GM23338 (cell line): ENCODE results near the gene GALNT16.

ENCODE experiments used
- CREB1 ChIP-seq: fragments of 250-450 bp; sonication (Bioruptor Pico); IDR thresholded peaks from 2 replicates; pipeline ENCODE4 v1.5.0; 2020; ENCODE audit warnings: low read depth, mild to moderate bottlenecking, moderate library complexity
- EZH2 ChIP-seq: fragments of 200-600 bp; sonication (generic); IDR thresholded peaks from one replicate; pipeline ENCODE4 v1.8.0; 2017; ENCODE audit warnings: antibody characterized with exemption, mild to moderate bottlenecking, low read depth; ENCODE audit not compliant: unreplicated experiment
- EZH2phosphoT487 ChIP-seq: fragments of 200-600 bp; sonication (generic); IDR thresholded peaks from one replicate; pipeline ENCODE4 v1.8.1; 2018; ENCODE audit warnings: antibody characterized with exemption; ENCODE audit not compliant: unreplicated experiment
- JUNB ChIP-seq: IDR thresholded peaks from one replicate; pipeline ENCODE4 v1.6.1; 2016; ENCODE audit warnings: antibody characterized with exemption; ENCODE audit not compliant: unreplicated experiment
- POLR2AphosphoS5 ChIP-seq: IDR thresholded peaks from 2 replicates; pipeline ENCODE4 v1.6.1; 2016; ENCODE audit warnings: antibody characterized with exemption, low read depth
- ZNF114 ChIP-seq: fragments of 250-450 bp; sonication (Bioruptor Pico); IDR thresholded peaks from 2 replicates; pipeline ENCODE4 v1.5.0; 2020; ENCODE audit warnings: mild to moderate bottlenecking, moderate library complexity
- TF ChIP-seq, protein P1 (sequence below), 2 experiments: fragments of 200-600 bp in 1 of 2; sonication (generic) in 1 of 2; conservative IDR thresholded peaks; 2 replicates each; pipeline versions ENCODE4 v1.5.1 to v1.6.1; 2016 to 2017; ENCODE audit warnings: antibody characterized with exemption in 2 of 2, low read depth in 2 of 2, mild to moderate bottlenecking in 2 of 2, moderate library complexity in 1 of 2
- TF ChIP-seq, protein P2 (sequence below): IDR thresholded peaks from one replicate; pipeline ENCODE4 v1.6.1; 2018; ENCODE audit warnings: antibody characterized with exemption; ENCODE audit not compliant: unreplicated experiment
- TF ChIP-seq, protein P3 (sequence below): IDR thresholded peaks from 2 replicates; pipeline ENCODE4 v1.6.1; 2016; ENCODE audit warnings: antibody characterized with exemption

DNA sequence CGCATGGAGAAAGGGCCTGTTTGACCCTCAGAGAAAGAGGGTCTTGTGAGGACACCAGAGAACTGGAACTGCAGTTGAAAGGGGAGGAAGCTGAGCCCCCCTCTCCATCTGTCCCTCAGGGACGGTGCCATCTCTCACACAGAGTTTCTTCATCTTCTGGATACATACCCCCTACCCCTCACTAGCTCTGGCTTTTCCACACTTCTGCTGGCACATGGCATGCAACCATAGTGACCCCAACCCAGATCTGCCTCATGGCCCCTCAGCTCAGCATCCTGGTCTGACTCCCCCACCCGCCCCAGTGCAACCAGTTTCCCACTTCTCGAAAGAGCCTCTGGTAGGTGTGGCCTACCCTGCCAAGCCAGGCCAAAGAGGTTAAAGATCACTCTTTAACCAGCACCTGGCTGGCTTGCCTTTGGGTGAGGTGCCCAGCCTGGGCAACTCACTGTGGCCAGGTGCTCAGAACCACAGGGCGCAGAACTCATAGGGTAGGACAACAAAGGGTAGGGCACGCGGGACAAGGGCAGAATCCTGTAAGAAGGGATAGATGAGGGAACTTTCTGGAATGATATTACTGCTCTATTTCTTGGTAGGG lies 25.8 kb downstream of the GALNT16 start:
- TF ChIP-seq, protein P1, sequence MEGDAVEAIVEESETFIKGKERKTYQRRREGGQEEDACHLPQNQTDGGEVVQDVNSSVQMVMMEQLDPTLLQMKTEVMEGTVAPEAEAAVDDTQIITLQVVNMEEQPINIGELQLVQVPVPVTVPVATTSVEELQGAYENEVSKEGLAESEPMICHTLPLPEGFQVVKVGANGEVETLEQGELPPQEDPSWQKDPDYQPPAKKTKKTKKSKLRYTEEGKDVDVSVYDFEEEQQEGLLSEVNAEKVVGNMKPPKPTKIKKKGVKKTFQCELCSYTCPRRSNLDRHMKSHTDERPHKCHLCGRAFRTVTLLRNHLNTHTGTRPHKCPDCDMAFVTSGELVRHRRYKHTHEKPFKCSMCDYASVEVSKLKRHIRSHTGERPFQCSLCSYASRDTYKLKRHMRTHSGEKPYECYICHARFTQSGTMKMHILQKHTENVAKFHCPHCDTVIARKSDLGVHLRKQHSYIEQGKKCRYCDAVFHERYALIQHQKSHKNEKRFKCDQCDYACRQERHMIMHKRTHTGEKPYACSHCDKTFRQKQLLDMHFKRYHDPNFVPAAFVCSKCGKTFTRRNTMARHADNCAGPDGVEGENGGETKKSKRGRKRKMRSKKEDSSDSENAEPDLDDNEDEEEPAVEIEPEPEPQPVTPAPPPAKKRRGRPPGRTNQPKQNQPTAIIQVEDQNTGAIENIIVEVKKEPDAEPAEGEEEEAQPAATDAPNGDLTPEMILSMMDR (conservative IDR thresholded peaks at IDR 0.05; ENCODE audit: low read depth in 2 of 2): no peak
- TF ChIP-seq, protein P2, sequence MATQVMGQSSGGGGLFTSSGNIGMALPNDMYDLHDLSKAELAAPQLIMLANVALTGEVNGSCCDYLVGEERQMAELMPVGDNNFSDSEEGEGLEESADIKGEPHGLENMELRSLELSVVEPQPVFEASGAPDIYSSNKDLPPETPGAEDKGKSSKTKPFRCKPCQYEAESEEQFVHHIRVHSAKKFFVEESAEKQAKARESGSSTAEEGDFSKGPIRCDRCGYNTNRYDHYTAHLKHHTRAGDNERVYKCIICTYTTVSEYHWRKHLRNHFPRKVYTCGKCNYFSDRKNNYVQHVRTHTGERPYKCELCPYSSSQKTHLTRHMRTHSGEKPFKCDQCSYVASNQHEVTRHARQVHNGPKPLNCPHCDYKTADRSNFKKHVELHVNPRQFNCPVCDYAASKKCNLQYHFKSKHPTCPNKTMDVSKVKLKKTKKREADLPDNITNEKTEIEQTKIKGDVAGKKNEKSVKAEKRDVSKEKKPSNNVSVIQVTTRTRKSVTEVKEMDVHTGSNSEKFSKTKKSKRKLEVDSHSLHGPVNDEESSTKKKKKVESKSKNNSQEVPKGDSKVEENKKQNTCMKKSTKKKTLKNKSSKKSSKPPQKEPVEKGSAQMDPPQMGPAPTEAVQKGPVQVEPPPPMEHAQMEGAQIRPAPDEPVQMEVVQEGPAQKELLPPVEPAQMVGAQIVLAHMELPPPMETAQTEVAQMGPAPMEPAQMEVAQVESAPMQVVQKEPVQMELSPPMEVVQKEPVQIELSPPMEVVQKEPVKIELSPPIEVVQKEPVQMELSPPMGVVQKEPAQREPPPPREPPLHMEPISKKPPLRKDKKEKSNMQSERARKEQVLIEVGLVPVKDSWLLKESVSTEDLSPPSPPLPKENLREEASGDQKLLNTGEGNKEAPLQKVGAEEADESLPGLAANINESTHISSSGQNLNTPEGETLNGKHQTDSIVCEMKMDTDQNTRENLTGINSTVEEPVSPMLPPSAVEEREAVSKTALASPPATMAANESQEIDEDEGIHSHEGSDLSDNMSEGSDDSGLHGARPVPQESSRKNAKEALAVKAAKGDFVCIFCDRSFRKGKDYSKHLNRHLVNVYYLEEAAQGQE: no peak
- TF ChIP-seq POLR2AphosphoS5: no peak
- TF ChIP-seq EZH2phosphoT487: no peak
- TF ChIP-seq EZH2: no peak
- TF ChIP-seq CREB1 (CRISPR knock-in tag): no peak
- no peak for TF ChIP-seq JUNB
- TF ChIP-seq, protein P3, sequence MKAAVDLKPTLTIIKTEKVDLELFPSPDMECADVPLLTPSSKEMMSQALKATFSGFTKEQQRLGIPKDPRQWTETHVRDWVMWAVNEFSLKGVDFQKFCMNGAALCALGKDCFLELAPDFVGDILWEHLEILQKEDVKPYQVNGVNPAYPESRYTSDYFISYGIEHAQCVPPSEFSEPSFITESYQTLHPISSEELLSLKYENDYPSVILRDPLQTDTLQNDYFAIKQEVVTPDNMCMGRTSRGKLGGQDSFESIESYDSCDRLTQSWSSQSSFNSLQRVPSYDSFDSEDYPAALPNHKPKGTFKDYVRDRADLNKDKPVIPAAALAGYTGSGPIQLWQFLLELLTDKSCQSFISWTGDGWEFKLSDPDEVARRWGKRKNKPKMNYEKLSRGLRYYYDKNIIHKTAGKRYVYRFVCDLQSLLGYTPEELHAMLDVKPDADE: no peak
- no peak for TF ChIP-seq ZNF114
